ENCODE measurements around the gene TIMM10B.

TIMM10B gene

GRCh38 chr11:6480299-6480914 is 894 bp upstream of the TIMM10B start:
- Histone ChIP-seq H3K9ac (ENCODE audit: insufficient read length, low read depth) (peak overlapping the region; percentile 97), H3K36me3 (ENCODE audit: insufficient read depth, insufficient read length, low read length) (peaks cover 80% of the 10 kb centered on the region), H3K27me3 (ENCODE audit: insufficient read depth, insufficient read length) (no peaks in the 10 kb centered on the region), H3K4me3 (ENCODE audit: insufficient read length, low read depth) (peak overlapping the region; percentile 98), H3K4me1 (ENCODE audit: insufficient read depth, insufficient read length) (no peaks in the 10 kb centered on the region), H3K9me3 (ENCODE audit: insufficient read depth, low read length) (no peaks in the 10 kb centered on the region)
- TF ChIP-seq ZNF274 (IDR thresholded peaks at IDR 0.05; ENCODE audit: low read depth, low read length) (no peak), SUZ12 (IDR thresholded peaks at IDR 0.05; ENCODE audit: extremely low read depth, insufficient read depth, insufficient read length) (no peak)
- no peak for DNase-seq (ENCODE audit: low read depth, low spot score)

- peak overlapping the region; percentile 98 for H3K4me3 ChIP-seq (ENCODE audit: insufficient read length, low read depth)
- no peaks in the 10 kb centered on the region for H3K9me3 ChIP-seq (ENCODE audit: insufficient read depth, low read length)
- DNase-seq (ENCODE audit: low read depth, low spot score): no peak
- TF ChIP-seq SUZ12 (IDR thresholded peaks at IDR 0.05; ENCODE audit: extremely low read depth, insufficient read depth, insufficient read length) (no peak), ZNF274 (IDR thresholded peaks at IDR 0.05; ENCODE audit: low read depth, low read length) (no peak), YY1 (IDR thresholded peaks at IDR 0.05; ENCODE audit: insufficient read depth, insufficient read length) (no peak)
- H3K36me3 ChIP-seq (ENCODE audit: insufficient read depth, insufficient read length, low read length): peaks cover 84% of the 10 kb centered on the region
- H3K4me1 ChIP-seq (ENCODE audit: insufficient read depth, insufficient read length): no peaks in the 10 kb centered on the region
- H3K27me3 ChIP-seq (ENCODE audit: insufficient read depth, insufficient read length): no peaks in the 10 kb centered on the region
- H3K9ac ChIP-seq (ENCODE audit: insufficient read length, low read depth): peak overlapping the region; percentile 97
These were observed 599 bp downstream of the TIMM10B start for GRCh38 chr11:6481924-6482275.

GRCh38 chr11:6482441-6482840 is 1.1 kb downstream of the TIMM10B start:
- TF ChIP-seq SUZ12 (IDR thresholded peaks at IDR 0.05; ENCODE audit: extremely low read depth, insufficient read depth, insufficient read length): no peak
- no peak for TF ChIP-seq YY1 (IDR thresholded peaks at IDR 0.05; ENCODE audit: insufficient read depth, insufficient read length)
- TF ChIP-seq ZNF274 (IDR thresholded peaks at IDR 0.05; ENCODE audit: low read depth, low read length): no peak
- Histone ChIP-seq H3K9ac (ENCODE audit: insufficient read length, low read depth) (peak overlapping the region; percentile 97), H3K4me1 (ENCODE audit: insufficient read depth, insufficient read length) (no peaks in the 10 kb centered on the region), H3K27me3 (ENCODE audit: insufficient read depth, insufficient read length) (no peaks in the 10 kb centered on the region), H3K36me3 (ENCODE audit: insufficient read depth, insufficient read length, low read length) (peaks cover 81% of the 10 kb centered on the region), H3K9me3 (ENCODE audit: insufficient read depth, low read length) (no peaks in the 10 kb centered on the region), H3K4me3 (ENCODE audit: insufficient read length, low read depth) (peak overlapping the region; percentile 98)
- no peak for DNase-seq (ENCODE audit: low read depth, low spot score)

GRCh38 chr11:6483015-6483414 is 1.7 kb downstream of the TIMM10B start:
- H3K9ac ChIP-seq (ENCODE audit: insufficient read length, low read depth): no peak overlapping the region
- H3K9me3 ChIP-seq (ENCODE audit: insufficient read depth, low read length): no peaks in the 10 kb centered on the region
- H3K36me3 ChIP-seq (ENCODE audit: insufficient read depth, insufficient read length, low read length): peaks cover 79% of the 10 kb centered on the region
- DNase-seq (ENCODE audit: low read depth, low spot score): no peak
- no peaks in the 10 kb centered on the region for H3K4me1 ChIP-seq (ENCODE audit: insufficient read depth, insufficient read length)
- no peaks in the 10 kb centered on the region for H3K27me3 ChIP-seq (ENCODE audit: insufficient read depth, insufficient read length)
- TF ChIP-seq ZNF274 (IDR thresholded peaks at IDR 0.05; ENCODE audit: low read depth, low read length) (no peak), SUZ12 (IDR thresholded peaks at IDR 0.05; ENCODE audit: extremely low read depth, insufficient read depth, insufficient read length) (no peak), YY1 (IDR thresholded peaks at IDR 0.05; ENCODE audit: insufficient read depth, insufficient read length) (no peak)
- no peak overlapping the region for H3K4me3 ChIP-seq (ENCODE audit: insufficient read length, low read depth)

- H3K4me1 ChIP-seq (ENCODE audit: insufficient read depth, insufficient read length): no peaks in the 10 kb centered on the region
- TF ChIP-seq ZNF274 (IDR thresholded peaks at IDR 0.05; ENCODE audit: low read depth, low read length) (no peak), SUZ12 (IDR thresholded peaks at IDR 0.05; ENCODE audit: extremely low read depth, insufficient read depth, insufficient read length) (no peak), YY1 (IDR thresholded peaks at IDR 0.05; ENCODE audit: insufficient read depth, insufficient read length) (no peak)
- H3K9ac ChIP-seq (ENCODE audit: insufficient read length, low read depth): no peak overlapping the region
- DNase-seq (ENCODE audit: low read depth, low spot score): no peak
- H3K27me3 ChIP-seq (ENCODE audit: insufficient read depth, insufficient read length): no peaks in the 10 kb centered on the region
- no peaks in the 10 kb centered on the region for H3K9me3 ChIP-seq (ENCODE audit: insufficient read depth, low read length)
- H3K4me3 ChIP-seq (ENCODE audit: insufficient read length, low read depth): no peak overlapping the region
- peaks cover 67% of the 10 kb centered on the region for H3K36me3 ChIP-seq (ENCODE audit: insufficient read depth, insufficient read length, low read length)
These were observed 4.4 kb downstream of the TIMM10B start for GRCh38 chr11:6485661-6486060.

- Histone ChIP-seq H3K27me3 (ENCODE audit: insufficient read depth, insufficient read length) (no peaks in the 10 kb centered on the region), H3K36me3 (ENCODE audit: insufficient read depth, insufficient read length, low read length) (peaks cover 67% of the 10 kb centered on the region), H3K9ac (ENCODE audit: insufficient read length, low read depth) (no peak overlapping the region), H3K4me1 (ENCODE audit: insufficient read depth, insufficient read length) (no peaks in the 10 kb centered on the region), H3K9me3 (ENCODE audit: insufficient read depth, low read length) (no peaks in the 10 kb centered on the region), H3K4me3 (ENCODE audit: insufficient read length, low read depth) (no peak overlapping the region)
- DNase-seq (ENCODE audit: low read depth, low spot score): no peak
- TF ChIP-seq ZNF274 (IDR thresholded peaks at IDR 0.05; ENCODE audit: low read depth, low read length) (no peak), SUZ12 (IDR thresholded peaks at IDR 0.05; ENCODE audit: extremely low read depth, insufficient read depth, insufficient read length) (no peak), YY1 (IDR thresholded peaks at IDR 0.05; ENCODE audit: insufficient read depth, insufficient read length) (no peak)
These were observed 5.0 kb downstream of the TIMM10B start for GRCh38 chr11:6486256-6486655.

- DNase-seq (ENCODE audit: low read depth, low spot score): no peak
- peaks cover 69% of the 10 kb centered on the region for H3K36me3 ChIP-seq (ENCODE audit: insufficient read depth, insufficient read length, low read length)
- H3K4me1 ChIP-seq (ENCODE audit: insufficient read depth, insufficient read length): no peaks in the 10 kb centered on the region
- H3K27me3 ChIP-seq (ENCODE audit: insufficient read depth, insufficient read length): no peaks in the 10 kb centered on the region
- no peak overlapping the region for H3K9ac ChIP-seq (ENCODE audit: insufficient read length, low read depth)
- no peak overlapping the region for H3K4me3 ChIP-seq (ENCODE audit: insufficient read length, low read depth)
- no peaks in the 10 kb centered on the region for H3K9me3 ChIP-seq (ENCODE audit: insufficient read depth, low read length)
- TF ChIP-seq SUZ12 (IDR thresholded peaks at IDR 0.05; ENCODE audit: extremely low read depth, insufficient read depth, insufficient read length) (no peak), ZNF274 (IDR thresholded peaks at IDR 0.05; ENCODE audit: low read depth, low read length) (no peak), YY1 (IDR thresholded peaks at IDR 0.05; ENCODE audit: insufficient read depth, insufficient read length) (no peak)
These were observed 5.6 kb downstream of the TIMM10B start for GRCh38 chr11:6486938-6487337.

Measured in NT2/D1 (cell line).